RPMI8226 (cell line): ENCODE results near the gene ARRB2.
"Not testable (repeated sequence)": the region's sequence is repeated elsewhere in the genome, so short reads cannot be mapped to it uniquely, and the experiment has no call there.

Experiments used
- DNase-seq: peaks from one replicate; pipeline ENCODE4 v3.0.0-alpha.2; 2015

Gene ARRB2

DNA sequence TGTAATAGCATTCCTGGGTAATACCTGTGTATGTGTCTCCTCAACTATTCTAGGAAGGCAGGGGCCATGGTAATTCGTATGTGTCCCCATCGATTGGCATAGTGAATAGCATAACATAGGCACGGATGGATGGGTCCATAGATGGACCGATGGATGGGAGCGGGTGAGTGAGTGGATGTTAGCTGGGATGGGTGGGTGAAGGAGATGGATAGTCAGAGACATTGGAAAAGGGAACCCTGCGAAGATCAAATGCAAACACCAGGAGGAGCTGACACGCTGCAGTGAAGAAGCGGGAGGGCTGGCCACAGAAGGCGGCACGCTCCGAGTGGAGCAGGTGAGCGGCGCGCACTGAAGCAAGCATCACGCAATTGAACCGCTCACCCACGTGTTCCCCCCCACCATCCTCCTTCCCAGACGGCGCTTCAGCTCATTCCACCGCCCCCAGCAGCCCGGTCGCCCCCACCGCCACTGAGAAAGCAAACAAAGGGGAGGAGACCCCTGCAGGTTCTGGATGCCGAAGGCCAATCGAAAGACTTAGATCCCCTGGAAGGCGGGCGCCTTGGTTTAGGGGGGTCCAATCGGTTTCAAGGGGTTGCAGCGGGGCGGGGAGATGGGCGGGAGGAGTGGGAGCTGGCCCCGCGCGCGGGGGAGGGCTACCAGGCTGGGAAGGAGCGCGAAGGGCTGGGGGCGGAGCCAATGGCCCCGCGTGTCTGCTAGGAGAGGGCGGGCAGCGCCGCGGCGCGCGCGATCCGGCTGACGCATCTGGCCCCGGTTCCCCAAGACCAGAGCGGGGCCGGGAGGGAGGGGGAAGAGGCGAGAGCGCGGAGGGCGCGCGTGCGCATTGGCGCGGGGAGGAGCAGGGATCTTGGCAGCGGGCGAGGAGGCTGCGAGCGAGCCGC, at the start of gene ARRB2:
Gene ARRB2 (plus strand): TSS at position 839 of the 899 bp plus-strand sequence. CDS start 90 bp downstream, outside the sequence.
- peak; percentile 96 for DNase-seq

DNA sequence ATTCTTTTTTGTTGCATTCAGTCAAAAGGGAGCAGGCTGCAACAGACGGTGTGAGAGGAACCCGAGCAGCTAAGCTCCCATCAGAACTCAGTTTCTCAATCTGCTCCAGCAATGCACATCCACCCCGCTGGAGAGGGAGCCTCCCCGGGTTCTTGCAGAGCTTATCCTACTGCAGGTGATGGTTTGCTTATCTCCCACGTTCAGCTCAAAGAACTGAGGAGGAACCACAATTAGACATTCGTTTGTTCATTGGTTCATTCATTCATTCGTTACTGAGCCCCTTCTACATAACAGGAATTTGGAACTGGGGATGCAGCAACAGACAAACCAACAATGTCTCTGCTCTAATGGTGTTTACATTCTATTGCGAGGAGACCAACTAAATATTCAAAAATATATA, 46.7 kb upstream of the ARRB2 start:
- no peak for DNase-seq

DNA sequence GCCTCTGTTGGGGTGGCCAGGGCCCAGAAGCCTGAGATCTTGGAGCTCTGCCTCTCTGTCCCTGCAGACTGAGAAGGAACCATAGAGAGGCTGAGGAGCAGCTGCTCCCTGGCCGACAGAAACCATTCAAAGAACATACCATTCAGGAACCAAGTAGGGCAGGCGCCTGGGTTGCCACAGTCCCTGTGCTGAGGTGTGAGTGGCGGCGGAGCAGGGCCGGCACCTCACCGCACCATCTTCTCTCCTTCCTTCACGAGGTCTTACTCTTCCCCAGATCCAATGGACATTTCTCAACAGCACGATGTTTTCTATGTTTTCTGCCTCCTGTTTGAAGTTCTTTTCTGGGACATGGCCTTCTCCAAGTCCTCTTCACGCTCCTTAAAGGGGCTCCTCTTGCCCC, 46.2 kb upstream of the ARRB2 start:
- no peak for DNase-seq

- DNase-seq: no peak
These were observed 45.4 kb upstream of the ARRB2 start for GRCh38 chr17:4665027-4665426.

GRCh38 chr17:4666296-4666695, 44.1 kb upstream of the ARRB2 start:
- DNase-seq: no peak

DNA sequence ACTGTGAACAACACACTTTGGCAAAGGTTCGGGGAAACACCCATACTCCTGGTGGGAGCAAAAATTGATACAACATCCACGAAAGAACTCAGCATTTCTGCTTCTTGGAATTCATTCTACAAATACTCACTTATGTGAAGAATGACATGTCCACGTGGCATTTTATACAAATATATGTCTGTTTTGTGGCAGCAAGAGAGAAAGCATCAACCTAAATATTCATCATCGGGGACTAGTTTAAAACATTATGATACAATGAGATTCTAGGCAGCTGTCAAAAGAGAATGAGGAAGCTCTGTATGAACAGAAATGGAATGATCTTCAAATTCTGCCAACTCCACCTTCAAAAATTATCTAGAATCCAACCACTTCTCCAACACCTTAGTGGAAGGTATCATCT, 43.3 kb upstream of the ARRB2 start:
- no peak for DNase-seq

GRCh38 chr17:4672055-4672630, 38.3 kb upstream of the ARRB2 start:
- DNase-seq: no peak

DNA sequence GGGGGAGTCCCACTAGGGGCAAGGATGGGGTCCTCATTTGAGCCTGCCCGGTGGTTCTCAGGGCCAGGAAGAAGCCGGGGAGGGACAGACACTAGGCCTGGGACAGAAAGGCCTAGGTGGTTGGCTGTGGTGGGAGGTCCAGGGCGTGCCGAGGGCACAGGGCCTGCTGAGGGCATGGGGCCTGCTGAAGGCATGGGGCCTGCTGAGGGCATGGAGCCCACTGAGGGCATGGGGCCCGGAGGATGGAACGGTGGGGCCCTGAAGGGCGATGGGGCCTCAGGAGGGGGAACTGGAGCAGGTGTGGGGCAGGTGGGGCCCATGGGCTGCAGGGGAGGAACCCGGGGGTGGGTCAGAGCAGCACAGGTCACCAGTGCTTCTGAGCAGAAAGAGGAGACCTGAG, 37.7 kb upstream of the ARRB2 start:
- no peak for DNase-seq

DNA sequence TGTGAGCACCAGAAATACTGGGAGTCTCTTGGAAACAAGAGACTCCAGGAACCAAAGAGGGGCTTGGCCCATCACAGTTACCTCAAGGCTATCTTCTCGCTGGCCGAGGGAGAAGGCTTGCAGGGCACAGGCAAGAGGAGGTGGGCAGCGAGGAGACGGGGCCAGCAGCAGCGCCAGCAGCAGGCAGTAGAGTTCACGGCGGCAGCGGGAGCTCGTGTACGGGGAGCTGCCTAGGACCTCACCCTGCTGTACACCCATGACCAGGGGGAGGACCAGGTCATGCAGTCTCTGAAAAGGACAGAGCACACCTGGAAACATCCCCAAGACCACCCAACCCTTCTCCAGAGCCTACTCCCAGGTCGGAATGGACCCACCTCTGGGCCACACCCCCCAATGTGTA, 37.3 kb upstream of the ARRB2 start:
- DNase-seq: no peak

DNA sequence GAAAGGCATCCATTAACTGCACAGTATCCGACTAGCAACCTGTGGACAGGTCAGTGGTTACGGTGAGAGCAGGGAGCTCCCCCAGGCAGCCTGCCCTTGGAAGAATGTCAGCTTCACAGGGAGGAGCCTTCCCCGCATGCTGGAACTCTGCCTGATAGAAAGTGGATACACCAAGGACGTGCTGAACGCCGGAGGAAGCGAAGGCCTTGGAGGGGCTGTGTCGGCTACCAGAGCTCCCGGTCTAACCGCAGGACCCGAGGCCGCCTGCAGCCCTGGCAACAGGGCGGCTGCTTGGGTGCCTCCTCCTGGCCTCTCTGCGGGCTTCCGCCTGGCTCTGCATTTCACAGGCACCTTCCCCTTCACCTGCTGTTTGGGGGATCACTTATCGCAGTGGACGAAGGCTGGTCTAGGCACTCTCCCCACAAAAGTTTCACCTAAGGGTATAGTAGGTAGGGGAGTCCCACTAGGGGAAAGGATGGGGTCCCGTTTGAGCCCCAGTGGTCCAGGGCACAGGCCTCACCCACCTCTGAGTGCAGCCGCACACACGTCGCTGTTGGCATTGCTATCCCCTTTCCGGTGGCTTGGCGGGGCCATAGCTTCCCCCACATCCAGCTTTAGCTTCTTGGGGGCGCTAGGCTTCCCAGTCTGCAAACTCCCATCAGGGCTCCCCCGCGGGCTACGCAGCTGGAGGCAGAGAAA, 36.3 kb upstream of the ARRB2 start:
- DNase-seq: no peak

- no peak for DNase-seq
These were observed 35.8 kb upstream of the ARRB2 start for GRCh38 chr17:4674685-4674998.

DNA sequence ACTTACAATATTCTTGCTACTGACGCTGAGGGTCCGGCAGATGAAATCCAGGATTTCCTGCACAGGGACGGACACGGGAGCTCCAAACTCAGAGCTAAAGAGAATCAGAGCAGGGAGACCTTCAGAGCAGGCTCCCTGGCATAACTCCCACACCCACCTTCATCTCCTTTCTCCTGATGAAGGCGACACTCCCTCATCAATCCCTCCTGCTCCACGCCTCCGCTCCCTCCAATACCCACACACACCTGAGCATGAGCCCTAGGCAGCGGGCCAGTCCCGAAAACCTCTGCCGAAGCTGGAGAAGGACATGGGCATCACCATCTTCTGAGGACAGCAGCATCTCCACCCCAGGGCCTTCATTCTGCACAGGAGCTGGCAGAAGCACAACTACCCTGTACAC, 34.6 kb upstream of the ARRB2 start:
- no peak for DNase-seq

DNA sequence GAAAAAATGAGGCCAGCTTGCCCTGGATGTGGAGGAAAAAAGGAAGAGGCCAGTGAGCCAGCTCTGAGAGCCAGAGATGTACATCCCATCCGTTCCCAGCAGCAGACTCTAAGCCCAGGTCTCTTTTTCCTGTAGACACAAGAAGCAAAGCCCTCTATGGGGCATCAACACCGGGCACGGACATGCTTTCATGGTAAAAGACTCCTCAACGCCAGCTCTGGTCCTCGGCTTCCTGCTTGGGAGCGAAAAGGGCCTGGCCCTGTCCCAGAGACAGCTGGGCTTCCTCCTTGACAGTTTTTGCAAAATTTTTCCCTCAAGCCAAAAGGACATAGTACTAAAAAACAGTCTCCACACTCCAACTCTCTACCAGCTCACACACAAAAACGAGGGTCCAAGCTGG, 33.6 kb upstream of the ARRB2 start:
- DNase-seq: no peak

DNA sequence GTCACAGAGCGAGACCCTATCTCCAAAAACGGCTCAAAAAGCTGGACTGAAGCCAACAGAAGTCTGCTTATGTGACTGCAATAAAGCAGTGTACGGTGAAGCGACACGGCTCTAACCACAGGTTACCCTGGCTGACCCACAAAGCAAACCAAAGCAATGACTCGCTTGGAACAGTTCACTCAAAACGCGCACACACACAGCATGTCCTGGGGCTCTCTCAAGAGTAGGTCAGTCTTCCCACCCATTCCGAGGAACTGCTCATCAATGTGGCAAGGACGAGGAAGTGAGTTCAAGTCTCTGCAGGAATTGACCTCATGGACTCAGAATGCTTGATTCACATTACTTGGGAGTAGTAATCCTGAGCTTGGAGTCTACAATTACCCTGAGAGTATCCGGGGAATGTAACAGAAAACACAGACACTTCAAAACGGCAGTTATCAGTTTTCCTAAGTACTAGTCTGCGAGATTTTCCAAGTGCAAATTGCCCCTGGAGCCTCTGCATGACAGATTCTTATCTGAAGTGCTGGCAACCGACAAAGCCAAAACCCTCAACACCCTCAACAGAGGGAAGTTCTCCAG, 31.9 kb upstream of the ARRB2 start:
- no peak for DNase-seq

GRCh38 chr17:4679658-4680057, 30.8 kb upstream of the ARRB2 start:
- DNase-seq: no peak

DNA sequence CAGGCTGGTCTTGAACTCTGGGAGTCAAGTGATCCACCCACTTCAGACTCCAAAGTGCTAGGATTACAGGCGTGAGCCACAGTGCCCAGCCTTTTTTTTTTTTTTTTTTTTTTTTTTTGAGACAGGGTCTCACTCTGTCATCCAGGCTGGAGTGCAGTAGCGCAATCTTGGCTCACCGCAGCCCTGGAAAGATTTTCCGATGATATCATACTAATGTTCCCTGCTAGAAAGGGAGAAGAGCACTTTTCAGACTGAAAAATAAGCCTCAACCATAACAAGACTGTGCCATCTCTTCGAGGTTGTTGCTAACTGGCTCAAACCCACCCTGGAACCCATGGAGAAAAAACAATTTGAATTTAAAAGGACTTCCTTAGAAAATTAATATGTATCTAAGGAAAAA, 26.7 kb upstream of the ARRB2 start:
- DNase-seq: not testable (repeated sequence)

DNA sequence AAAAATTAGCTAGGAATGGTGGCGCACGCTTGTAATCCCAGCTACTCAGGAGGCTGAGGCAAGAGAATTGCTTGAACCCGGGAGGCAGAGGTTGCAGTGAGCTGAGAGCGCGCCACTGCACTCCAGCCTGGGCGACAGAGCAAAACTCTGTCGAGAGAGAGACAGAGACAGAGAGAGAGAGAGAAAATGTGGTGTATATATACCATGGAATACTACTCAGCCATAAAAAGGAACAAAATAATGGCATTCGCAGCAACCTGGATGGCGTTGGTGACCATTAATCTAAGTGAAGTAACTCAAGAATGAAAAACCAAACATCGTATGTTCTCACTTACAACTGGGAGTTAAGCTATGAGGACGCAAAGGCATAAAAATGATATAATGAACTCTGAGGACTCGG, 20.6 kb upstream of the ARRB2 start:
- not testable (repeated sequence) for DNase-seq

GRCh38 chr17:4690745-4691144, 19.7 kb upstream of the ARRB2 start:
- no peak for DNase-seq

DNA sequence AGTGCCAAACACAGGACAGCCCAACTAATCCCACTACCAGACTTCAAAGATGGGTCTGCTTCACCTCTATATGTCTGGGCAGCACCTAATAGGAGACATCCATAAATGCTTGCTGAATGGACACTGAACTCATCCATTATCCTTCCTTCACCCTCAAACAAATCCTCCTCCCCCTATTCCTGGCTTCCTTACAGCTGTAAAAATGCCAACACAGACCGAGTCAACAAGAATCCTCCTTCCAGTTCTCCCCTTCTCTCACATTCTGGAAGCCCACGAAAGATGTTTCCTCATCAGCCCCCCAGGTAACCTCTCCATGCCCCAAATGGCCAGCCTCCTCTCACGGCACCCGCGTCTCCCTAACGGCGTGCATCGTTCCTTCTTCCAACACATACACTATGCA, 18.7 kb upstream of the ARRB2 start:
- DNase-seq: no peak

DNA sequence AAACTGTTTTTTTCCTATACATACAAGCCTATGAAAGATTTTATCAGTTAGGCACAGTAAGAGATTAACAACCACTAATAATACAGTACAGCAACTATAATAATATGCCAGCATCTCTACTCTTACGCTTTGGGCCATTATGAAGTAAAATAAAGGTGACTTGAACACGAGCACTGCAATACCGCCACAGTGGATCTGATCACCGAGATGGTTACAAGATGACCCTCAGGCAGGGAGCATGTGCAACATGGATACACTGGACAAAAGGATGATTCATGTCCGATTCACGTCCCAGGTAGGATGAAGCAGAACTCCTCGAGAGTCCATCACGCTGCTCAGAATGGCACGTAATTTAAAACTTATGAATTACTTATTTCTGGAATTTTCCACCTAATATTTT, 17.0 kb upstream of the ARRB2 start:
- no peak for DNase-seq

DNA sequence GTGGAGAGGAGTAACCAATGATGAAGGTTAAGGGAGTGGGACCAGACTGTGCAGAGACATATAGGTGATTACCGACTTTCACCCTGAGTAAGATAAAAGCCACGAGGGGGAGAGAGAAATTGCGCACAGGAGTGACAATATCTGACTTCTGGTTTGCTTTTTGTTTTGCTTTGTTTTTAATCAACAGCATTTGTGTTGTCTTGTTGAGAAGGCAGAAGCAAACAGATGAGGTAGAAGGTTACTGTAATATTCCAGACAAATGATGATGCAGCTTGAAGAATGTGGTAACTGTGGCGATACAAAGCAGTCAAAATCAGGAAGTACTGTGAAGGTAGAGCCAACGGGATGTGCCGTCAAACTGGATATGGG, 14.0 kb upstream of the ARRB2 start:
- no peak for DNase-seq

DNA sequence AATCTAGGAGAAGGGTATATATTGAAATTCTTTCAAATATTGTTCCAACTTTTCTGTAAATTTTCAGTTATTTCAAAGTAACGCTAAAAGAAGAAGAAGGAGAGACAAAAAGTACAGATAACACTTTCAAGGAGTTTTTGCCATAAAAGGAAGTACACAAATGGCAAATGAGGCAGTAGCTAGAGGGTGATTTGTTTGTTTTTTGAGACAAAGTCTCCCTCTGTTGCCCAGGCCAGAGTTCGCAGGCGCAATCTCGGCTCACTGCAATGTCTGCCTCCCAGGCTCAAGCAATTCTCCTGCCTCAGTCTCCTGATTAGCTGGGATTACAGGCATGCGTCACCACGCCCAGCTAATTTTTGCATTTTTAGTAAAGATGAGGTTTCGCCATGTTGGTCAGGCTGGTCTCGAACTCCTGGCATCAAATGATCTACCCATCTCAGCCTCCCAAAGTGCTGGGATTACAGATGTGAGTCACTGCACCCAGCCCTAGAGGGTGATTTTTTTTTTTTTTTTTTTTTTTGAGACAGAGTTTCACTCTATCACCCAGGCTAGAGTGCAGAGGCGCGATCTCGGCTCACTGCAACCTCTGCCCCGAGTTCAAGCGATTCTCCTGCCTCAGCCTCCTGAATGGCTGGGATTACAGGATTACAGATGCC, 10.9 kb upstream of the ARRB2 start:
- not testable (repeated sequence) for DNase-seq

DNA sequence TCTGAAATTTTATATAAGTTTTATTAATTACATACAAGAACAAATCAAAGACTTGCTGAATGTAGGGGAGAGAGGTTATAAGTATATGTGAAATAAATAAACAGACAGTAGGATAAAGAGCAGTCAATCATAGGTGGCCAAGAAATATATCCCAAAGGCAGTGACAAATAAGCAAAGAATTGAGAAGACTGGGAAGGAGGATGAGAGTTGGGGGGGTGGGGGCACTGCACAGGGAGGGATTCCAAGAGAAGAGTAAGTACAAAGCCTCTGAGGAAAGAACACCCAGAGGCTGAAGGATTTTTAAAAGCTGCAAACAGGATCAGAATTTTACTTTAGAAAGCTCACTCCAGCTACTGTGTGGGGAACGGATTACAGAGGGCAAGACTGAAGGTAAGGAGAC, 9.3 kb upstream of the ARRB2 start:
- no peak for DNase-seq
